Kidney epithelial cell (primary cell): Measurements from ENCODE around the gene SYNDIG1. TPM values are rescaled to one million over a fixed set of nuclear protein-coding genes. Genes with fewer than 3 reads are reported as not detected.

Experiments
- DNase-seq: peaks from one replicate; pipeline ENCODE4 v3.0.0-alpha.2; 2010; ENCODE audit warnings: low read depth
- H3K27me3 ChIP-seq: 2 replicates; pipeline ENCODE4 v1.6.0; 2011; ENCODE audit warnings: low read length; ENCODE audit not compliant: control insufficient read depth, insufficient read depth
- H3K36me3 ChIP-seq: 2 replicates; pipeline ENCODE4 v1.5.1; 2011; ENCODE audit warnings: low read length; ENCODE audit not compliant: control insufficient read depth, insufficient read depth
- H3K4me3 ChIP-seq: 2 replicates; pipeline ENCODE4 v1.5.1; 2011; ENCODE audit warnings: low read depth, mild to moderate bottlenecking, control low read depth, low read length
- CTCF ChIP-seq: IDR thresholded peaks from 2 replicates; pipeline ENCODE4 v1.5.1; 2011; ENCODE audit warnings: mild to moderate bottlenecking, moderate library complexity, low read length, control low read depth, inconsistent platforms; ENCODE audit not compliant: insufficient read depth, poor library complexity, severe bottlenecking
- total RNA-seq: library from RNA; depleted of rRNA; stranded (reverse); fragments of >200 nt; gene quantifications from 2 replicates; pipeline ENCODE4 v1.2.3, GENCODE V29; 2015

SYNDIG1 gene
- total RNA-seq, 1 donor from 2014 or later: 0.67 TPM

DNA sequence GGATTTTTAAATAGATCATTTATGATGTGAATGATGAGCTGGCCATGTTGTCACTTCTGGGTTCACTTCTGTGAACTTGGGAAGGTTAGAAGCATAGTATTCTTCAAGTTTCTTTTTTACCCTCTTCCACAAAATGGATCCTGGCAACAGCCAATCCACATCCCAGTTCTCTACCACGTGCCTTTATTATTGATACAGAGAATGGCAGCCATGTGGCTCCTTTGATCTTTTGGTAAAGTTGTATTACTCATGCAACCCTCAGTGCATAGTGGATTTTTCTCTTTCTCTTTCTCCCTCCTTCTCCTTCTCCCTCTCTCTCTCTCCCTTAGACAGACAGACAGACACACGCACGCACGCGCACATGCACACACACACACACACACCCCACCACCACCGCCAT is 50.0 kb downstream of the SYNDIG1 start:
- no peaks in the 10 kb centered on the region for H3K36me3 ChIP-seq
- H3K4me3 ChIP-seq: no peak overlapping the region
- no peak for TF ChIP-seq CTCF
- DNase-seq: no peak
- peaks cover 2% of the 10 kb centered on the region for H3K27me3 ChIP-seq

DNA sequence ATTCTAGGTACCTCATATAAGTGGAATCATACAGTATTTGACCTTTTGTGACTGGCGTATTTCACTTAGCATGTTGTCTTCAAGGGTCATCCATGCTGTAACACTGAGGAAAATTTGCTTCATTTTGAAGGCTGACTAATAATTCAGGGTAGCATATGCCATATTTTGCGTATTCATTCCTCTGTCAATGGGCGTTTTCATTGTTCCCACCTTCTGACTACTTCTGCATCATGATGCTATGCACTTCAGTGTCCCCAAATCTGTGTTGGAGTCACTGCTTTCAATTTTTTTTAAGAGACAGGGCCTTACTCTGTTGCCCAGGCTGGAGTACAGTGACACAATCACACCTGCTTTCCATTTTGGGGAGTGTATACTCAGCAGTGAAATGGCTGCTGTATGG is 51.6 kb downstream of the SYNDIG1 start:
- no peak for DNase-seq
- Histone ChIP-seq H3K4me3 (no peak overlapping the region), H3K36me3 (no peaks in the 10 kb centered on the region), H3K27me3 (peaks cover 2% of the 10 kb centered on the region)
- no peak for TF ChIP-seq CTCF

DNA sequence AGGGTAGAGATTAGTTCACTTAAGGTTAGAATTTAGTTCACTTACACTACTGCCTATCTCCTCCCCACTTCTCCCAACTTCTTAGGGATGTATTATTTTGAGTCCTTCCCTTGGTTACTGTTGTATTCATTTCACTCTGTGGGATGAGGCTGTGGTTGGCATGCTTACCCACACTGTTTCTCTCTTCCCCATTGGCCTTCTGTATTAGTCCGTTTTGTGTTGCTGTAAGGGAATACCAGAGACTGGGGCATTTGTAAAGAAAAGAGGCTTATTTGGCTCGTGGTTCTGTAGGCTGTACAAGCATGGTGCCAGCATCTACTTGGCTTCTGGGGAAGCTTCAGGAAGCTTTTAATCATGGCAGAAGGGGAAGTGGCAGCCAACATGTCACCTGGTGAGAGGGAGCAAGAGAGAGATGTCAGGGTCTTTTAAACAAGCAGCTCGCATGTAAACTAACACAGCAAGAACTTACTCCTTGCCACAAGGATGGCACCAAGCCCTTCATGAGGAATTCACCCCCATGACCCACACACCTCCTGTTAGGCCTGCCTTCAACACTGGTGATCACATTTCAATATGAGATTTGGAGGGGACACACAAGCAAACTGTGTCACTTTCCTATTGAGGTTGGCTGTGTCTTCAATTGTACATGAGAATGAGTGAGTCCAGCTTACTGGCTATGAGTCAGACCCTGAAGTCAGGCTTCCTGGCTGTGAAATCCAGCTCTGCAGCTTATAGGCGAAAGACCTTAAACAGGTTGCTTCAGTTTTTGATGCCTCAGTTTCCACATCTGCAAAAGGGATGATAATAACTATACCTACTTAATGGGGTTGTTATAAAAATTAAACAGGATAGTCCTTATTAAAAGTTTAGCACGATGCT is 53.3 kb downstream of the SYNDIG1 start:
- no peaks in the 10 kb centered on the region for H3K36me3 ChIP-seq
- no peak for TF ChIP-seq CTCF
- peaks cover 2% of the 10 kb centered on the region for H3K27me3 ChIP-seq
- no peak overlapping the region for H3K4me3 ChIP-seq
- no peak for DNase-seq

DNA sequence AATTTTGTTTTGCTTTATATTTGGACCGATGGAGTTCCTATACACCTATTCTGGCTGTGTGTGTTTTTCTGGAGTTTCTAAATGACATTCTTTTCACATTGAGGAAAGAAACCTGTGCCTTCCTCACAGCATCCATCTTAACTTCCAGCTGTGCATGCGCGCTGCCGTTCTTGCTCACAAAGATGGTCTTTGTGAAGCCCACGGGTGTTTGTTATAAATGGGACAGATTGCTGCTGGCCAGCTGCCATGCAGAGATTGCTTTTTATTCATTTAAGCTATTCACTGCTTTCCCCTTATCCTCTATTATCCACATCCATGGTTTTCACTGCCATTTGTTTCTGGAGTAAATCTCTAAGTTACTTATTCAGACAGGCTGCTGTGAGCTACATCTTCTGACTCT is 54.2 kb downstream of the SYNDIG1 start:
- H3K27me3 ChIP-seq: peaks cover 2% of the 10 kb centered on the region
- no peak for DNase-seq
- no peak for TF ChIP-seq CTCF
- no peak overlapping the region for H3K4me3 ChIP-seq
- H3K36me3 ChIP-seq: no peaks in the 10 kb centered on the region

- H3K4me3 ChIP-seq: no peak overlapping the region
- H3K27me3 ChIP-seq: no peaks in the 10 kb centered on the region
- H3K36me3 ChIP-seq: no peaks in the 10 kb centered on the region
- TF ChIP-seq CTCF: no peak
- no peak for DNase-seq
Observed at GRCh38 chr20:24528583-24529368, 59.3 kb downstream of the SYNDIG1 start.

DNA sequence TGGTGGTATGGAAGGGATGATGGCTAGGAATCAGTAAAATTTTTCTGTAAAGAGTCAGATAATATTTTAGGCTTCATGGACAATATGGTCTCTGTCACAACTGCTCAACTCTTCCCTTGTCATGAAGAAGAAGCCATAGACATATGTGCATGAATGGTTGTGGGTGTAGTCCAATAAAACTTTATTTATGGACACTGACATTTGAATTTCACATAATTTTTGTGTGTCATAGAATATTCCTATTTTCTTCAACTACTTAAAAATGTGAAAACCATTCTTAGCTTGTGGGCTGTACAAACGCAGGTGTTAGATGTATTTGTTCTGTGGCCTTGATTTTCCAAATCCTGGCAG is 59.9 kb downstream of the SYNDIG1 start:
- no peak for DNase-seq
- no peaks in the 10 kb centered on the region for H3K36me3 ChIP-seq
- TF ChIP-seq CTCF: no peak
- no peak overlapping the region for H3K4me3 ChIP-seq
- no peaks in the 10 kb centered on the region for H3K27me3 ChIP-seq
